ENCODE results near the gene PRSS48.

DNA sequence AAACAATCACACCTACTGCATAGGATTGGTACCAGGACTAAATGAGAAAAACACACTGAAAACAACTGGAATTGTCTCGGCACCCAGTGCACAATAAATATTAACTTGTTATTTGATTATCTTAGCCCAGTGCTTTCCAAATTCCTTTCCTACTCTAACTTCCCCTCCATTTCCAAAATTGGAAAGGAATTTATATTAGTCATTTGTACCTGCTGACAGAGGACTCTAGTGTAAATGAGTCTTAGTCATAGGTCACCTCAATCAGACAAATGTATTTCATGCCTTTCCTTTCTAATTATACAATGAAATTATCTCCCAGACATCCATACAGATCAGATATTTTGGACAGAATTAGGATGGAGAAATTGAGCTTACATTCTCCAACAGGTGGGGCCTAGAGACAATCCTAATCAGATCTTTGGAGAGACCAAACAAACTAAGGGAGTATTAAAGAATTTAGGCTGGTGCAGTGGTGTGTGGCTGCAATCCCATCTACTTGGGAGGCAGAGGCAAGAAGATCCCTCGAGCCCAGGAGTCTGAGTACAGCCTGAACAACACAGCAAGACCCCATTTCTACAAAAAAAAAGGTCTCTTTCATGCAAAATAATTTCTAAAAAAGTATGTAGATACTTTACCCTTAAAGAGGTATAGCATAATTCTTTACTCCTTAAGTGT is 38.4 kb downstream of the PRSS48 start:
- TF ChIP-seq GATA2 (IDR thresholded peaks at IDR 0.05; ENCODE audit: low read depth, low read length) (no peak), GATA3 (IDR thresholded peaks at IDR 0.05; ENCODE audit: low read depth, low read length) (no peak)
